ENCODE results near the gene WSCD2.
"Not testable (repeated sequence)": the region's sequence is repeated elsewhere in the genome, so short reads cannot be mapped to it uniquely, and the experiment has no call there.

WSCD2 gene

DNA sequence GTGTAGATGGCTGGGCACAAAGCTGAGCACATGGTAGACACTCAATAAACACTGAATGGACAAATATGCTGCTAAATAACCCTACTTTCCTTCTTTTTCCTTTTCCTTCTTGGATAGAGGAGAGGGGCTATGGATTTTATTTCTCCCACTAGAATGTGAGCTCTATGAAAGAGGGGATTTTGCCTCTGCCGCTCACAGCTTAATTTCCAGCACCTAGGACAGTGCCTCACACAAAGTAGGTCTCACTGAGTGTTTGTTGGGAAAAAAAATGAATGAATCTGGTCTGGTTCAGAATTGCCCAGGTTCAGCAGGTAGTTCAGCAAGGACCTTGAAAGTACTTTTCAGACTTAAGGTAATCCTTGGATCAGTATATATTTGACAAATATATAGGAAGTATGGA lies 65.5 kb downstream of the WSCD2 start:
- DNase-seq (ENCODE audit: low read depth in 2 of 2): no peak

DNA sequence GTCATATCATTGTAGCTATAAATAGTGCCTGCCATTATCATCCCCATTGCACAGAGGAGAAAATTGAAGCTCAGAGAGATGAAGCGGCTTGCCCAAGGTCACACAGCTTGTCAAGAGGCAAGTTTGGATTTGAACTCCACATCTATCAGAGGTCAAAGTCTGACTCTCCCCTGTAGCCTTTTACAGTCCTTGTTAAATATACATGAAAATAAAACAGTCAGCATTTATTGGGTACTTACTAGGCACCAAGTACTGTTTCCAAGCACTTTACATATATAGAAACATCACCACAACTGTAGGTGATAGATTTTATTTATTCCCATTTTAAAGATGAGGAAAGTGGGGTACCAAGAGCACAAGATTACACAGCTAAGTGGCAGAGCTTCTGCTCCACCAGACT lies 67.2 kb downstream of the WSCD2 start:
- DNase-seq (ENCODE audit: low read depth in 2 of 2): no peak

DNA sequence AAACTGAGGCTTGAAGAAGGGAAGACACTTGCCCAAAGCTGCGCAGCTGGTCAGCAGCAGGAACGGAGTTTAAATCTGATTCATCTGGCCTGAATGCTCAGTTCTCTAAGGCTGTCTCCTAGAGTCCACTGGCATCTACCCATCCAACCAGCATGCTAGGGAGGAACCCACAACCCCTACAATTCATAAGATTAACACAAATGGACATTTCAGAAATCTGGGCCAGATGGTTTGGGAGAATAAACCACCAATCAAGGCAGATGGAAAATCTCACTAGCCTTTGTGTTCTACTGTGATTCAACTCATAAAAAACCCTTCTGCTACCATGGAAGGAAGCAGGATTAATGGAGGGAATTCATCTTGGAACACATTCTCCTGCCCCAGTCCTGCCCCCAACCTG lies 67.8 kb downstream of the WSCD2 start:
- no peak for DNase-seq (ENCODE audit: low read depth in 2 of 2)

DNA sequence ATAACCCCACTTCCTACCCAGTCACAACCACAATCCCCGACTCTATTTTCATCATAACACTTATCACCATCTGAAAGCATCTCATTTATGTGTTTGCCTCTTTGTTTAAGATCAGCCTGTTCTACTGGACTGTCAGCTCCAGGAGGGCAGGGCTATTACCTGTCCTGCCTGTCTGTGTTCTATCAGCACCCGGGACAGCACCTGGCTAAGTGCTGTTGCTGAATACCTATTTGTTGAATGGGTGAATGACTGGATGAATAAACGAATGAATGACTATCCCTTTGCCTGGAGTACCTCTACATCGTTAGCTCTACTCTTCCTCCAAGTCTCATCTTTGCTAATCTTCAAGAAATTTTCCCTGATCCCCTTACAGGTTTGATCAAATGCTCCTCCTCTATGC lies 69.0 kb downstream of the WSCD2 start:
- DNase-seq (ENCODE audit: low read depth in 2 of 2): no peak

DNA sequence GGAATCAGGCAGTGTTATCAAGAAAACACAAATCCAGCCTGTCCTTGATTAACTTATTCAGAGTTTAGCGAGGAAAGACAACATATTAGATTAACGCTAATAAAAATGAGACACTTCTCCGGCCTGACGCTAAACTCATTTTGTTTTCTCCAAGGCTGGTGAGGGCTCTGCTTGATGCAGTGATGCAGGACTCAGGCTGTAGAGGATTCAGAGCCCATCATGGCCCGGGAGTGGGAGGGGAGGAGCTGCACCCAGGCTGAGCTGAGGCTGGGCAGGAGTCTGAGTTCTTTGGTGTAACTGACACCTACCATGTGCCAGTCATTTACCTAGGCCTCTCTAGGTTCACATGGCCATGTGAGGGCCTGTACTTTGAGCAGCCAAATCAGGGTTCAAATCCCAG lies 70.0 kb downstream of the WSCD2 start:
- no peak for DNase-seq (ENCODE audit: low read depth in 2 of 2)

- DNase-seq (ENCODE audit: low read depth in 2 of 2): no peak
These were observed 72.7 kb downstream of the WSCD2 start for GRCh38 chr12:108201808-108202207.

DNA sequence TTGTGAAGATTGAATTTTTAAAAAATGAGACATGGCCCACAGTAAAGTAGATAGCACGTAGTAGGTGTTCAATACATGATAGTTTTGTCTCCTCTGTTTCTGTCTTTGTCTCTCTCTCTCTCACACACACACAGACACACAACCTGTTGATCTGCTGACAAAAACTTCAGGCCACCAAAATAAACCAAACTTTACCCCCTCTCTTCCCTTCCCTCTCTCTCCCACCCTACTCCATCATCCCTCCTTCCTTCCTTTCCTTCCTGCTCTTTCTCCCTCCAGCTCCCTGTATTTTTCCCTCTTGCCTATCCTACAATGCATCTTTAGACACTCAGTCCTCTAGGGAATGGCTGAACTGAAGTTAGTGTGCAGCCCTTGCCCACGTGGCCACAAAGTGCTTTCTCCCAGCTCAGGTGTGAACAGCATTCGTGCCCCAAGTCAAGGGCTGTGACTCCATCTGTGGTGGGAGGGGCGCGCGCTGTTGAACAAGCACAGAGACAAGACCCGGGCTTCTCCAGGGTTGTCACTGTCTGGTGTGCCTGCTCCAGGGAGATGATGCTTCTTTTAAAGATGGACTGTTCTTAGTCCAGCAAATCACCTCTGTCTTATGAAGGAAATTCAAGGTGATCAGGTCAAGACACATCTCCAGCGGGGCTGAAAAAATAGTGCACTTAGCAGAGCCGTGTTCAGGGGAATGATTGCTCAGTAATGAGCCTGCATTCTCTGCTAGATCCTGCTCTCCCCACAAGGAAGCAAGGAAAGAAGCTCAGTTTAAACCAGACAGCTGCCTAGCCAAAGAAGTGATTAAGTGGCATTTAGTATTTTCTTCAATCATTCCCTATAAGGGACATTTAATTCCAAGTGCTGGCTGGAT lies 75.3 kb downstream of the WSCD2 start:
- DNase-seq (ENCODE audit: low read depth in 2 of 2): no peak

DNA sequence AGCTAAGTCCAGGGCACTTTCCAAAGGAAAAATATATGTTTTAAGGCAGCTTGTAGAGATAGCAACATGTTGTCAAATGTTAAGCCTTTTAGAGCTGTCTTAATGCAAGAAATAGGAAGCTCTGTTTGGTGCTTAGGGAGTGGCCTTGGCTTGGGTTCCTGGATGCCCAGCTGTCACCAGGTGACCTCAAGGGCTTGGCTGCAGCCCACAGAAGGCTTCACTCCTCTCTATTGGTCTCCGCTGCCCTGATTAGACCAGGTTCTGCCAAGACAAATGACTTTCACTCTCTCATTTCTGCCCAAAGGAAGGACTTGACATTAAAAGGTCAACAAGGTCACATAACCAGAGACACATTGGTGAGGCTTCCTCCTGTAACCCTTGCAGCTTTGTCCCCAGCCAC lies 76.8 kb downstream of the WSCD2 start:
- no peak for DNase-seq (ENCODE audit: low read depth in 2 of 2)

DNA sequence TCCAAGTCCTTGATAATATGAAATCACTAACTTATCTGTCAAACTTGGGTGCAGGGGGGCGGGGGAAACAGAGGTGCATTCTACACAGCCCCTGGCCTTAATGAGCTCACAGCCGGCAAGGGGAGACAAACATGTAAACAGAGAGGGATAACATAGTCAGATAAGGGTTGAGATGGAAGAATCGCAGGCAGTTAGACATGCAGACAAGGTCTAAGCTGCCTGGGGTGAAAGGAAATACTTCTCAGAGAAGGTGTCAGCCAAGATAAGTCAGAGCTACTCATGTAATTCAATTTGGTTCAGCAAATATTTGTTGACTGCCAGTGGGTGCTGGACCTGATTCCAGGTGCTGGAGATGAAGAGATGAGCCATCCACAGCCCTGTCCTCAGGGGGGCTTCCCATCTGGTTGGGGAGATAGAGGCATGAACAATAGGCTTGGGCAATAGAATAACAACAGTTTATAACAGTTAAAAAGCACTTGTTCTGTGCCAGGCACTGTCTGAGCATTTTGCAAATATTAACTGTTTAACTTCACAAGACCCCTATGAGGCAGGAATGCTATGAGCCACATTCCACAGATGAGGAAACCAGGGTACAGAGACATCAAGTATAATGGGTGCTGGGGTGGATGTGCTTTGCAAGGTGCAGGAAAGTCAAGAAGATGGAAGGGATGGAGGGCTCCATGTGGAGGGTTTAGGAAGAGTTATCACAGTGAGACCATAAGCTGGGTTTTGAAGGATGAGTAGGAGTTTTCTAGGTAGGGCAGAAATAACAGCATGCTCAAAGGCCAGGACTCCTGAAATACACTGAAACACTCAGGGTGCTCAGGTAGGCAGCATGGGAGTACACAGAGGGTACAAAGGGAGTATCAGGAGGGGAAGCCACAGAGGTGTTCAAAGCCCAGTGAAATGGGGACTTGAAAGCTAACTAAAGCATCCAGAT lies 79.0 kb downstream of the WSCD2 start:
- DNase-seq (ENCODE audit: low read depth in 2 of 2): no peak

GRCh38 chr12:108210001-108210400 lies 80.9 kb downstream of the WSCD2 start:
- DNase-seq (ENCODE audit: low read depth in 2 of 2): no peak

DNA sequence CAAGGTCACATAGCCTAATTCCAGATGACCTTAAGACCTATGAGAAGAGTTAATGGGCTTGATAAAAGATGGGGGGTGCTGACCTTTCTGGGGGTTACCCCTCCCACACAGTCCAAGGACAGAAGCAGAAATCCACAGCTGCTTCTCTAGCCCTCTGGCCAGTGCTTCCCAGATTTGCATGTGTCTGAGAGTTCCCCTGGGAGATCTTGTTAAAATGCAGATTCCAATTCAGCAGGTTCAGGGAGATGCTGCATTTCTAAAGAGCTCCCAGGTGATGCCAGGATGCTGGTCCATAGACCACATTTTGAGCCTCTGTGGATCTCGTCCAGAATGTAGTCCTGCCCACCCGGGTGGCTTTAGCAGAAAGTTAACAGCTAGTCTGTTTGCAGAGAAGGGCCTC lies 82.1 kb downstream of the WSCD2 start:
- DNase-seq (ENCODE audit: low read depth in 2 of 2): no peak

DNA sequence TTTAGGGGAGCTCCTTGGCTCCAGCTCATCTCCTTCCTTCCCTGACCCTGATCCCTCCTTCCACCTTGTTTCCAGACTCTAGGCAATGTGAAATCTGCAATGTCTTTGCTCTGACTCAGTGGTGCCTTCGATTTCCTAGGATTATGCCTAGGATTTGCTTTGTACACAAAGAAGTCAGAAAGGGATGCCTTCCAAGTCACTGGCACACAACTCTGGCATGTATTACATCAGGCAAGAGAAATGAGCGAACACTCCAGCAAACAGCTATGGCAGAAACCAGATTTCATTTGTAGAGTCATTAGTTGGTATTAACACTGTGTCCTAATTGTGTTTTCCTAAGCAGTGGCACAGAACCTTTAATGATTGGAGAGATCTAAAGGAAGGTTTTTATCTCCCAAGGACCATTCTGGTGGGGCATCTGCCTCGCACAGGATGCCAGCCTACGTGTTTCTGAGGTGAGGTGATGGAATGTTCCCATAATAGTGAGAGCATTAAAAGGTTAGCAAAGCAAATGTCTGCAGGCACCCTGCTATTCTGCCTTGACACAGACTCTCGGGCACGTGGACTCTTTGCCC lies 84.9 kb downstream of the WSCD2 start:
- DNase-seq (ENCODE audit: low read depth in 2 of 2): no peak

- DNase-seq (ENCODE audit: low read depth in 2 of 2): no peak
These were observed 85.4 kb downstream of the WSCD2 start for GRCh38 chr12:108214486-108214885.

DNA sequence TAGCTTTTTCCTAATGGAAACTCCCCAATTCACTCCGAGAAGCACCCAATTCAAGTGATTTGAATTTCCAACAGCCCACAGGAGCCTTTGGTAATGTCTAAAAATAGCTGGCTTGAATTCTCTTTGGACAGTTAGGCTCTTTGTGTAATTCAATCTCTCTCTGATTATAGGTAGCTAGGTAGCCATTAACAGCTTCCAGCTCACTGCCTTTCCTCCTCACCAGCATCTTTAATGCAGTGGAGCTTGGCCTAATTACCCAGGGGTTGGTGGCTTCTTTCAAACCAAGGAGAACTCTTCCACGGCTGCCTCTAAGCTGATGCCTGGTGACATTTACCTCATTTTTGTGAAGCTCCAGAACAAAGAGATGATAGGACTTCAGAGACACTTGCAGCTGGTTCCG lies 86.4 kb downstream of the WSCD2 start:
- DNase-seq (ENCODE audit: low read depth in 2 of 2): no peak

GRCh38 chr12:108218921-108219320 lies 89.8 kb downstream of the WSCD2 start:
- no peak for DNase-seq (ENCODE audit: low read depth in 2 of 2)

DNA sequence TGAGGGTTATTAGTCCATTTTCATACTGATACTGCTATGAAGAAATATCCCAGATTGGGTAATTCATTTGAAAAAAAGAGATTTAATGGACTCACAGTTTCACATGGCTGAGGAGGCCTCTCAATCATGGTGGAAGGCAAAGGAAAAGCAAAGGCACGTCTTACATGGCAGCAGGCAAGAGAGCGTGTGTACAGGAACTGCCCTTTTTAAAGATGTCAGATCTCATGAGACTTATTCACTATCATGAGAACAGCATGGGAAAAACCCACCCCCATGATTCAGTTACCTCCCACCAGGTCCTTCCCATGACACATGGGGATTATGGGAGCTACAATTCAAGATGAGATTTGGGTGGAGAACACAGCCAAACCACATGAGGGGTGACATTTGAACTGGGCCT lies 96.0 kb downstream of the WSCD2 start:
- DNase-seq (ENCODE audit: low read depth in 2 of 2): not testable (repeated sequence)

DNA sequence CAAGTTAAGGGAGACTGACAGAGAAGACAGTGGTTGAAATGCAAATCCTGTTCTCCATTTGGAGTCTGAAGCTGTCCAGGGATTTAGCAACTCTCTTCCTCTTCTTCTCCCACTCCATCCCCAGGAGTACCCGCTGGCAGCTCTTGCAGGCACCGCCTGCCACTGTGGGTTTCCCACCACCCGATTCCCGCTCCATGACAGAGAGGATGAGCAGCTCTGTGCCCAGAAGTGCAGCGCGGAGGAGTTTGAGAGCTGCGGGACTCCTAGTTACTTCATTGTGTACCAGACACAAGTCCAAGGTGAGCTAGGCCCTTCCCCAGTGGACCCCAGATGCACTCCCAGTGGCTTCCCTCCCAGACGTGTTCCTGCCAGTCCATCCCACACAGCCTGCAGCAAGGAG lies 97.8 kb downstream of the WSCD2 start:
- no peak for DNase-seq (ENCODE audit: low read depth in 2 of 2)

DNA sequence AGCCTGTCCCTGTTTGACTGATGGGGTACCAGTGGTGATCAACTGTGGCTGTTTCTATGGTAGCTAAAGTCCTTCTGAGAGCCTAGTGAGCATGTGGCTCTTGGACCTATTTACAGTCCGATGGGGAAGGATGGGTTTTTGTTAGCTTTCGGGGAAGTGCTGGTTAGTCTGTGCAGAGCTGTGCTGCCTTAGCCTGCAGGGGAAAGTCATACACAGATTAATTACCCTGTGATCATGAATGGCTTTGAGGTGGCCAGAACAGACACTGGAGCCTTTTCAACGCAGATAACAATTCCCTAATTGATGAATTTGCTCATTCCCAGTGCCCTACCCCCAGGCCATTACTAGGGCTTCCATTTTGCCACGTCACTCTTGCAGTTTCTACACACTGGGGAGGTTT lies 99.7 kb downstream of the WSCD2 start:
- DNase-seq (ENCODE audit: low read depth in 2 of 2): no peak

DNA sequence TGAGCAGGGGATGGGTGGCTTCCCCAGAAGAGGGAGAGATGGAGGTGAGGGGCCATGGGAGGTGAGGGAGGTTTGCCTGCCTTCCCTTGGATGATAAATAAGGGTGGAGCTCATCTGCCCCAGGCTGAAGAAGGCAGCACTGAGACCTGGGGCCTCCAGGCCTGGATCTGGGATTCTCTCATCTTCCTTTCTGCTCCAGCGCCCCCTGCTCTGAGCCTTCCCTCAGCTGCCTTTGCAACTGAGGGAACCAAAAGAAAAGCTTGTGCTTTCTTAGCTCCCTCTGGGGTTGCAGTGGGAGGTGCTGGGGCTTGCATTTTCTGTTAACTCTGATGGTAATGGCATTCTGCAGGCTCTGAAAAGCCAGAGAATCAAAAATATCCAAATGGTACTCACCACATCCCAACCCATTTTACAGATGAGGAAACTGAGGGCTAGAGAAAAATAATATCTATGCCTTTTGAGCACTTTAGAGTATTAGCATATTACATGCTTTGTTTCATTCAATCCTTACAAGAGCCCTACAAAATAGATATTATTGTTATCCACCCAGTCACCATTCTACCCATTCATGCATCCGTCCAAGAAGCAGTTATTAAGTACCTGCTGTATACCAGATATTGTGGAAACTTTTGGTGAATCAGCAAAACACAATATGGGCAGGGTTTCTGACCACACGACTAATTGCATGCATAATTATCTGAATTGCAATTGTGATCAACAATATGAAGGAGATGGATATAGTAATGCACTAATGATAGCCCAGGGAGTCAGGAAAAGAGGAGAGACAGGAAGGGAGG lies 102.2 kb downstream of the WSCD2 start:
- no peak for DNase-seq (ENCODE audit: low read depth in 2 of 2)

DNA sequence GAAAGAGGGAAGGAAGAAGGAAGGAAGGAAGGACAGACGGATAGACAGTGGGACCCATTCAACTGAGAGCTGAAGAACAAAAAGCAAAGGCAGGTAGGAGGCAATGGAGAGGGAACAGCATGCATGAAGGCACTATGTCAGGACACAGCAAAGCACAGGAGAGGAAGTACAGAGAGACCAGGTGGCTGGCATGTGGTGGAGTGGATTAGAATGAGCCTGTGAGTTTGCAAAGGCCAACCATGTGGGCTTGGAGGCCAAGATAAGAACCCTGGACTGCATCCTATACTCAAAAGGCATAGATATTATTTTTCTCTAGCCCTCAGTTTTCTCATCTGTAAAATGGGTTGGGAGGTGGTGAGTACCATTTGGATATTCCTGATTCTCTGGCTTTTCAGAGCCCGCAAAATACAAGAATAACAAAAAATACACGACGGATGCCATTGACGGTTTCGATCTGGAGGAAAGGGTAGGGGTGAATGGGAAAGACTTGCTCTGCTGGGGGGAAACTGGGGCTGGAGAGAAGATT lies 102.9 kb downstream of the WSCD2 start:
- DNase-seq (ENCODE audit: low read depth in 2 of 2): no peak

- DNase-seq (ENCODE audit: low read depth in 2 of 2): no peak
These were observed 103.5 kb downstream of the WSCD2 start for GRCh38 chr12:108232565-108232964.

Measured in stimulated activated CD8-positive, alpha-beta memory T cell treated with anti-CD3 and anti-CD28 coated beads, Interleukin-15, amount 100 ng/mL, for 48 hours (primary cell).